ENCODE results near the gene RAB7A.

DNA sequence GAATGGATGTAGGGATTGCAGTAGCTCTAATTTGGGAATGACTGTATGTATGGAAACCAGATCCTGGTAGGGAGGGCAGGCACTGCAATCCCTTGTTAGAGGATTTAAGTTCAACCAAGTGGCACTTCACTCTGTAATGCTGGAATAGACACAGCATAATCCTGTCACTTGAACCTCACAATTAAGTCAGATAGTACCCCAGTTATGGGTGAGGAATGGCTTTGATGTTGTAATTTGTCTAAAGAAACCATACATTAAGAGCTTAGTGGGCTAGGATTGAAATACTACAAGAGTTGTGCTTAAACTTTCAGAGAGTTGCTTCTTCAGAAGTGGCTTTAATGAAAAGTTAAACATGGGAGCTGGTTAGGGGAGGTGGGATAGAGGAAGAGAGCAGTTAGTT lies 9.3 kb downstream of the RAB7A start:
- TF ChIP-seq, protein P1, sequence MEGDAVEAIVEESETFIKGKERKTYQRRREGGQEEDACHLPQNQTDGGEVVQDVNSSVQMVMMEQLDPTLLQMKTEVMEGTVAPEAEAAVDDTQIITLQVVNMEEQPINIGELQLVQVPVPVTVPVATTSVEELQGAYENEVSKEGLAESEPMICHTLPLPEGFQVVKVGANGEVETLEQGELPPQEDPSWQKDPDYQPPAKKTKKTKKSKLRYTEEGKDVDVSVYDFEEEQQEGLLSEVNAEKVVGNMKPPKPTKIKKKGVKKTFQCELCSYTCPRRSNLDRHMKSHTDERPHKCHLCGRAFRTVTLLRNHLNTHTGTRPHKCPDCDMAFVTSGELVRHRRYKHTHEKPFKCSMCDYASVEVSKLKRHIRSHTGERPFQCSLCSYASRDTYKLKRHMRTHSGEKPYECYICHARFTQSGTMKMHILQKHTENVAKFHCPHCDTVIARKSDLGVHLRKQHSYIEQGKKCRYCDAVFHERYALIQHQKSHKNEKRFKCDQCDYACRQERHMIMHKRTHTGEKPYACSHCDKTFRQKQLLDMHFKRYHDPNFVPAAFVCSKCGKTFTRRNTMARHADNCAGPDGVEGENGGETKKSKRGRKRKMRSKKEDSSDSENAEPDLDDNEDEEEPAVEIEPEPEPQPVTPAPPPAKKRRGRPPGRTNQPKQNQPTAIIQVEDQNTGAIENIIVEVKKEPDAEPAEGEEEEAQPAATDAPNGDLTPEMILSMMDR (IDR thresholded peaks at IDR 0.05): no peak
- no peak for TF ChIP-seq POLR2A (IDR thresholded peaks at IDR 0.05)
